Stimulated activated CD4-positive, alpha-beta T cell treated with anti-CD3 and anti-CD28 coated beads, Interleukin-12 subunit alpha, Interleukin-12 subunit beta, amount 100 ng/mL, for 24 hours (primary cell): ENCODE data around the gene UBE2F.
"Not testable (repeated sequence)": the region's sequence is repeated elsewhere in the genome, so short reads cannot be mapped to it uniquely, and the experiment has no call there.

Experiments used
- DNase-seq, 2 experiments: peaks; one replicate each; pipeline ENCODE4 v3.0.0-alpha.2; 2020; ENCODE audit warnings: low read depth in 2 of 2

Gene UBE2F

DNA sequence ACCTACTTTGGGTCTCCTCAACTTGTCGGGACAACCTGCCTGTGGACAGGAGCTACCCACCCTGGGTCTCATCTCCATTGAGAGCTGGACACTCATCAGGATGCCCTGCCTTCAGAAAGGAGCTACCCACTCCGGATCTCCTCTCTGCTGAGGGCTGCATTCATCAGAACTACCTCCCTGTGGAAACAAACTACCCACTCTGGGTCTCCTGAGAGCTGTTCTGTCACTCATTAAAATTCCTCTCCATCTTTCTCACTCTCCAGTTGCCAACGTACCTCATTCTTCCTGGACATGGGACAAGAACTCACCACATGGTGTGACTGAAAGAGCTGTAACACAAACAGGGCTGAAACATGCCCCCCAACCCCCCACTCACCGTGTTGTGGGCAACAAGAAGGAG, 22.5 kb upstream of the UBE2F start:
- no peak for DNase-seq

DNA sequence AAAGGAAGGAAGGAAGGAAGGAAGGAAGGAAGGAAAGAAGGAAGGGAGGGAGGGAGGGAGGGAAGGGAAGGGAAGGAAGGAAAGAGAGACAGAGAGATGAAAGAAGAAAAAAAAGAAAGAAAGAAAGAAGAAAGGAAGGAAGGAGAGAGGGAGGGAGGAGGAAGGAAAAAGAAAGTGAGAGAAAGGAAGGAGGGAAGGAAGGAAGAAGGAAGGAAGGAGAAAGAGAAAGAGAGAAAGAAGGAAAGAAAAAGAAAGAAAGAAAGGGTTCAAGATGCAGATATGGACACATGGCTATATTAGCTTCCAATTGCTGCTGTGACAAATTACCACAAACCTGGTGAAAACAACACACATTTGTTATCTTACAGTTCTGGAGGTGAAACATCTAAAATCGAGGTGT, 20.4 kb upstream of the UBE2F start:
- DNase-seq: no peak

DNA sequence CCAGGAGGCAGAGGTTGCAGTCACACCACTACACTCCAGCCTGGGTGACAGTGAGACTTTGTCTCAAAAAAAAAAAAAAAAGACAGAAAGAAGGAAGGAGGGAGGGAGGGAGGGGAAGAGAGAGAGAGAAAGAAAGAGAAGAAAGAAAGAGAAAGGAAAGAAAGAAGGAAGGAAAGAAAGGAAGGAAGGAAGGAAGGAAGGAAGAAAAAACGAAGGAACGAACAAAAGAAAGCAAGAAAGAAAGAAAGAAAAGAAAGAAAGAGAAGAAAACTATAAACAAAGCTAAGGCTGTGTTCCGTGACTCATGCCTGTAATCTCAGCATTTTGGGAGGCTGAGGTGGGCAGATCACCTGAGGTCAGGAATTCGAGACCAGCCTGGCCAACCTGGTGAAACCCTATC, 15.5 kb upstream of the UBE2F start:
- DNase-seq: not testable (repeated sequence)

DNA sequence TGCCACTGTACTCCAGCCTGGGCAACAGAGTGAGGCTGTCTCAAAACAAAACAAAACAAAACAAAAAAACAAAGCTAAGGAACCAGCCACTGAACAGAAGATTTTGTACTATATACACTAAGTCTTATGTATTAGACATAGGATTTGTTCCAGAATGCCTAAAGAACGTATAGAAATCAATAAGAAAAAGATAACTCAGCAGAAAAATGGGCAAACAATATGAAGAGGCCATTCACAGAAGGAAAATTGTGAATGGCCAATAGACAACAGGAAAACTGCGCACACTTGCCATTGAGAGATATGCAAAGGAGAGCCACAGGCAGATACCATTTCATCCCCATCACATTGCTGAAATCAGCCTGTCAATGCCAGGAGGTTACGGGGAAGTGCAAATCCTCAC, 14.9 kb upstream of the UBE2F start:
- DNase-seq: no peak

DNA sequence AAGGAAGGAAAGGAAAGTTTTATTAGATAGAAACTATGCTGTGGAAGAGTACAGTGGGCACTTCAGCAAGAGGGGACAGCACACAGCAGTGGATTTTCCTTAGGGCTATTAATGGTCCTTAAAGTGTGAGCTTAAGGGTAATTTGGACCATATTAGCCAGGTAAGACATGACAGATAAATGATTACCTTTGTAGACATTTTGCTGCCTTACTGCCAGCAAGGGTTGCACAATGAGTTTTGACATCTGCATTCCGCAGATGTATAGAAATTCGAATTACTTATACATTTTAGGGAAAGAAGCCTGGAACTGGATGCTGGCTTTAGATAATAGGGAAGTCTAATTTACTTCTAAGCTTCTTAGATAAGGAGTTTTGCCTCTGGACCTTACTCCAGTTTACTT, 14.0 kb upstream of the UBE2F start:
- DNase-seq: no peak

DNA sequence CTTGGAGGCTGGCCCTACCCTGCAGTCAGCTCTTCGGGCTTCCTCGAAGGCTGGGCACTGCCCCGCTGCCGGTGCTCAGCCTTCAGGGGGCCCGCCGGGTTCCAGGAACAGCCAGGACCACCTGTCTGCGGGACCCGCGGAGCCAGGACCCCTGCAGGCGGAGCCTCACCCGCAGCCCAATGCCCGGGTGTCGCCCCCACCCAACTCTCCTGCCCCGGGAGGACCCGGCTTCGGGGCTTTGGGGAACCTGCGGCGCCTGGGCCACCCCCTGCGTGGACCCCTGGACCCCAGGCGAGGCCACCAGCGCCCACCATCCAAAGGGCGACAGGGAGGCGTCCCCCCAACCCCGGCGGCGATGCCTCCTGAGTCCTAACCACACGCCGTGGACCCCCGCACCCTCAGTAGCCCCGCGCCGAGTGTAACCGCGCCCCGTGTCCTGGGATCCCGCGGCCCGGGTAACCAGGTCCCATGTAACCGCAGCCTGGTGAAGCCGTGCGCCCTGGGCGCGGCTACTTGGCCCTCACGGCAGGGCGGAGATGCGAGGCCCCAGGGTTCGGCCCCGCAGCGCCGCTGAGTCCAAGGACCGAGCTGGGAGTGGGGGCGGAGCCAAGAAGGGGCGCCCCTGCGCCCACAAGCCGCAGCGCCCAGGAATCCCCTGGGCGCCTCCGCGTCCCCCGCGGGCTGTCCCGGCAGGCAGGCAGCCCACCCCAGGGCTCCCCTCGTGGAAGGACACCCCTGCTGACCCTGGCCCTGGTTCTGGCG, 11.0 kb upstream of the UBE2F start:
- DNase-seq: no peak

DNA sequence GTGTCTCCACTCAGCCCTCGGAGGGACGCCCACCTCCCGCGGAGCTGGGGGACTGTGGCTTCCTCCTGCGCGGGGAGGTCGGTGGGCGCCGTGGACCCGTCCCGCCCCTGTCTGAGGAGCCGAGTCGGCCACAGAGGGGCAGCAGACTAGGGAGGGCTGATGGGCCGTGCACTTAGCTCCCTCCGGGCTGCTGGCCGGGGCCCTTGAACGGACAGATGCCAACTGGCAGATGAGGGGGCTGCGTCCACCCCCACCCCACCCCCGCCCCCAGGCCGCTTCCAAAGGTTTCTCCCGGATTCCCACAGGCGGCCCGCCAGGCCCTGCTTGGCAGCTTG, 10.4 kb upstream of the UBE2F start:
- DNase-seq: no peak

DNA sequence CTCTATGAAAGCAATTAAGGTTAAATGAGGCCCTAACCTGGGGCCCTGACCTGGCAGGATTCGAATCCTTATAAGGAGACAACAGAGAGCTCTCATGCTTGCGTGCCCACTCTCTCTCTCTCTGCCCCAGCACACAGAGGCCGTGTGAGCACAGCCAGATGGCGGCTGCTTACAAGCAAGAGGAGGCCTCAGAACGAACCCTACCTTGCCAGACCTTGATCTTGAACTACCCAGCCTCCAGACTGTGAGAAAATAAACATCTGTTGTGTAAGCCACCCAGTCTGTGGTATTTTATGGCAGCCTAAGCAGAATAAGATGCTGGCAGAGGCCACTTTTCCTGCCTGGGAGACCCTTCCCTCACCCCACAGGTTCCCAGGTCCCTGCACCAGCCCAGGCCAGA, 5.2 kb upstream of the UBE2F start:
- DNase-seq: no peak

DNA sequence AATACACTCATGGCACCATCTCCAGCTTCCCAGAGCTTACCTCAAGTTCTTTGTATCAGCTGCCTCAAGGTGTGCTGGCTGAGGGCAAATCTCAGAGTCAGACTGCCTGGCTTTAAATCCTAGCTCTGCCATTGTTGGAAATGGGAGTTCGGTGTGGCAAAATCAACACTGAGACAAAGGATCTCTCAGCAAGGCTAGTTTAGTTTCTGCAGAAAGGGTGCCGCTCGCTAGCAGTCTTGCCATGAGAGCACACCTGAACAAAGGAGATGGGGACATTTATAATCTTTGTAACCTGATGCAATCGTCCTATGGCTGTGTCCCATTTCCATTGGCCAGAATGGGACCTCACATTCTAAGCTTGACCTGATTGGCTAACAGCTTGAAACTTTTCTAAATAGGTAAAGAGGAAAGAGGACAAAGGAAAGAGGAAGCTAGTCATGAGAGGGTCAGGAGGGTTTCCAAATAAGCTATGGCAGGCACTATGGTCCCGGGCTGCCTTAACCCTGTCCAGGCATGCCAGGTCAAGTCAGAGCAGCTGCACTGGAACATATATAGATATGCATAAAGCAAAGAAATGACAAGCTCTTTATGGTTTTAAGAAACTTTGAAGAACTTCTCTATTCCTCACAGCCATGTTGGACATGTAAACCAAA, 4.3 kb upstream of the UBE2F start:
- no peak for DNase-seq

DNA sequence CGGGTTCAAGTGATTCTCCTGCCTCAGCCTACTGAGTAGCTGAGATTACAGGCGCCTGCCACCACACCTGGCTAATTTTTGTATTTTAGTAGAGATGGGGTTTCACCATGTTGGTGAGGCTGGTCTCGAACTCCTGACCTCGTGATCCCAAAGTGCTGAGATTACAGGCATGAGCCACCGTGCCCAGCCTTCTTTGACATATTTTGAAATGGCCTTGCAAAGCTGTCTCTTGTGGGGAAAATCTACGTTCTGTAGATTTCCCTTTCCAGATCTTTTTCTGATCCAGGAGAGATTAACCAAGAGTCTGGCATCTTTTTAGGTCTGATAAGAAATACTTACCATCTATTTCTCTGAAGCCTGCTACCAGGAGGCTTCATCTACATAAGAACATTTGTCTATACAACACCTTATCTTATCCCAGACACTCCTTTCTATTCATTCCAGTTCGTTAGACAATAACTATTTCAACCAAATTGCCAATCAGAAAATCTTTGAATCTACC, 3.3 kb upstream of the UBE2F start:
- DNase-seq: not testable (repeated sequence)

DNA sequence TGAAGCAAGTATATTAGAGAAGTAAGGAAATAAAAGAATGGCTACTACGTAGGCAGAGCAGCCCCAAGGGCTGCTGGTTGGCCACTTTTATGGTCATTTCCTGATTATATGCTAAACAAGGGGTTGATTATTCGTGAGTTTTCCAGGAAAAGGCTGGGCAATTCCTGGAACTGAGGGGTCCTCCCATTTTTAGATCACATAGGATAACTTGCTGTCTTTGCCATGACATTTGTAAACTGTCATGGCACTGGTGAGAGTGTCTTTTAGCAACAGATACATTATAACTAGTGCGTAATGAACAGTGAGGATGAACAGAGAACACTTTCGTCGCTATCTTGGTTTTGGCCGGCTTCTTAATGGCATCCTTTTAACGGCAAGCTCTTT, 2.6 kb upstream of the UBE2F start:
- DNase-seq: no peak

DNA sequence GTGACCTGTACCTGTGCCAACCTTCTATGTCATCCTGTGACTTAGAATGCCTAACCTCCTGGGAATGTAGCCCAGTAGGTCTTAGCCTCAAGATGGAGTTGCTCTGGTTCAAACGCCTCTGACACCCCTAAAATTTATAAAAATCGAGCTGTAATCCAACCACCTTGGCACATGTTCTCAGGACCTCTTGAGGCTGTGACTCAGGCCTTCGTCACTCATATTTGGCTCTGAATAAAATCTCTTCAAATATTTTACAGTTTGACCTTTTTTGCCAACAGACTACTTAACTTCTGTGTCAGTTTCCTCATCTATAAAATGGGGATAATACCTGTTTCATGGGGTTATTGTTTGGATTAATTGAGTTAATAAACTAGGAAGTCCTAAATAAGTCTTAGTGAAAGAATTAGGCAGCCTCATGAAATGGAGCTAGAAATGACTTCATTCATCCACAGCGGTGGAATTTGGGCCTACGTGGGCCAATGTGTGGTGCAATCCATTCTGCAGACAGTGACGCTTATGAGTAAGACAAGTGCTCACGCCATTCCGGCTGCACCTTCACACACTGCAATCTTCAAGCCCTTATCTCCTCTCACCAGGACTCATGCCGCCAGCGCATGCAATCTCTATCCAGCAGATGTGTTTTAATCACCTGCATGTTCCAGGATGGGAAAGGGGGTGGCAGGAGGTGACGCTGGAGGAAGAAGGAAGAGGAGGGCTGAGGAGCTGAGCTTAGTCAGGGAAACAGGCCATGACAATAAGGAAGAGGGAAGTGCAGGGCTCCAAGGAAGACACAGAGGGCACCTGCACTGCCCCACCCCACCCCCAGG, 2.0 kb upstream of the UBE2F start:
- no peak for DNase-seq

DNA sequence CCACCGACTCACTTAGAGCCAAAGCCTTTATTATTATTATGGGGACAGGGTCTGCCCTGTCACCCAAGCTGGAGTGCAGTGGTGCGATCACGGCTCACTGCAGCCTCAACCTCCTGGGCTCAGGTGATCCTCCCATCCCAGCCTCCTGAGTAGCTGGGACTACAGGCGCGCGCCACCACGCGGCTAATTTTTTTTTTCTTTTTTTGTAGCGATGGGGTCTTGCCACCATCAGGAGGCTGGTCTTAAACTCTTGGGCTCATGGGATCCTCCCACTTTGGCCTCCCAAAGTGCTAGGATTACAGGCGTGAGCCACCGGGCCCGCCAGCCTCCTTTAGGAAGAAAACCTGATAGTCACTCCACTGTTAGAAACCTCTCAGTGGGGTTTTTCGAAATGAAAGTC, 970 bp upstream of the UBE2F start:
- not testable (repeated sequence) for DNase-seq

DNA sequence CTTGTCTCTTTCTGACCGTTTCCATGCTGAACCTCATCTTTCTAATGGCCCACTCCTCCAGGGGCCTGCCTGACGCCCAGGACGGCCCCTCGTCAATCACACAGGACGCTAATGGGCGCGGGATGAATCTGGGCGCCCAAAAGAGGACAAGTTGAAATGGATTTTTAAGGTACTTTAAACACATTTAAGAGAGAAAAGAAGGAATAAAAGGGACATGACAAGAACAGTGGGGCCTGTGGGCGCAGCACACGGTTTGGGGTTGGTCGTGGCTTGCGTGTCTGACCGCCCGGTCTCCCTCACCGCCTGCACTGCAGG, 607 bp upstream of the UBE2F start:
- DNase-seq: no peak

DNA sequence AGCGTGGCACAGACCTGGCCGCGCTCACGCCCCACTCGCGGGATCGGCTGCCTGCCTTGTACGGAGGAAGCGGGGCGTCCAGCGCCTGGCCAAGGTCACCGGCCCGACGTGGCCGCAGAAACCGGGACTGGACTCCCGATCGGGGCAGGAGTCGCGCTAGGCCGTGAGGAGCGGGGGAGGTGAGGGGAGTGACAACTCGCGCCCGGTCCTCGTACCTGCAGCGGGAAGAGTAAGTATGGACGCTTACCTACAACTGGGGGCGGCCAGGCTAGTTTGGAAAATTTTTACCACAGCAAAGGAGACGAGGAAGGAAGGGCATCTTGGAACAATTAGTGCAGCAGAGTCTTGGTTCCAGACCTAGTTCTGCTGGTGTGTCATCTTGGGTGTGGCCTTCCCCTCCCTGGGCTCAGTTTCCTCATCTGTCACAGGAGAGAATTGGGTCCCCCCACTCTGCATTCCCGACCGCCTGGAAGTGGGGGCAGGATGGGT, 693 bp downstream of the UBE2F start:
- DNase-seq: no peak

DNA sequence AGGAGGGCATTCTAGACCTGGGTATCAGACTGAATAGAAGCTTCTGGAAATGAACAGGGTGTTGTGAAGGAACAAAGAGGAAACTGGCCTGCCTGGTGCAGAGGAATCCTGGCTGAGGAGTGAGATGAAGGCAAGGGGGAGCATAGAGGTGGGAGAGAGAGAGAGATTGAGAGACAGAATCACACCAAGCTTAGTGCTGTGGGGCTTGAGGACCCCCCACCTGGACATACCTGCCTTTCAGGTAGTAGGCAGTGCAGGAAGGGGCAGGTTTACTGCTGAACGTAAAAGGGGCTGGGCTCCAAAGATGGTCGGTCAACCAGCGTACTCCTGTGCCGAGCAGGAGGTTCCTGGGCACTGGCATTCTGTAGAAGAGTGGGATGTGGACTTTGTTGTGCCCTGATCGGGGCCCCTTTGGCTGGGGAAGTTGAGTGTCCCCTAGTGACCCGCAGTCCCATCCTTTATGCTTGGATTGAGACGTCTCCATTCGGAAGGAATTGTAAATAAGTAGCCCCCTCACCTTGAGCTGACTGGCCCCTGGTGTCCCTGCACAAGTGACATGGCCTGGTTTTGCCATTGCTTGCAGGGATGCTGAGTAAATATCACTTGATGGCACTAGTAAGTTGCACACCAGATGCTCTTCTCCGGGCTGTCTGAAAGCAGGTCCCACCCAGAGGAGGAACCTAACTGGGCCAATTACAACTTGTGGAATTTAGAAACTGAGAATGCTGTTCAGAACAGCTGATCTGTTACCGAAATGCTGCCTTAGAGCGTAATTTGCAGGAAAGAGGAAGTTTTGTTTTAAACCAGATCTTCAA, 1.4 kb downstream of the UBE2F start:
- DNase-seq: peak in 1 of 2 experiments; percentile 16

DNA sequence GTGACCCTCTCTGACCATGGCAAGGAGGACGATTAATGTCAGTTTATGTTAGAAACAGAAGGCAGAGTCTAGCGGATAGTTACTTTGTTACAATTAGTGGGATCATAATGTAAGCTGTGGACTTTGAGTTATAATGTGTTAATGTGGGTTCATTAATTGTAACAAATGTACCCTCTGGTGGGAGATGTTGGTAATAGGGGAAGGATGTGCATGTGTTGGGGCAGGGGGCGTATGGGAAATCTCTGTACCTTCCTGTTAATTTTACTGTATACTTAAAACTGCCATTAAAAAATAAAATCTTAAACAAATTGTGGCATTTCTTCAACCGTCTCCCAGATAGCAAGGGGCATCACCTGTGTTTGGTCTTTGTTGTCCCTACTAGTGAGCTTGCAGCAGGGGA, 4.8 kb downstream of the UBE2F start:
- DNase-seq: no peak

DNA sequence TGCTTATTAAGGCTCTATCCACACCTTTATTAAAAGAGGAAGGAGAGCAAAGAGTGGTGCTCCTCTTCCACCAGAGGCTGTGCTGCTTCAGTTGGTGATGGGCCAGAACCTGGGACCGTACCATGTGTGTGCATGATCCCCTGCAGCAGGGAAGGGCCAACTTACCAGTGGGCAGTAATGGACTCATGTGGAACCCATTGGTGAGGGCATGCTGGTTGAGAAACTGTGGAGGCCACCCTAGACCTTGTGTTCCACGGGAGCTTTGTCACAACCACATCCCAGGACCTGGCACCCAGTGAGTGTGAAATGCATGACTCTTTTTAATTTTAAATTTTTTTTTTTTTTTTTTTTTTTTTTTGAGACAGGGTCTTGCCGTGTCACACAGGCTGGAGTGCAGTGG, 5.4 kb downstream of the UBE2F start:
- DNase-seq: no peak

DNA sequence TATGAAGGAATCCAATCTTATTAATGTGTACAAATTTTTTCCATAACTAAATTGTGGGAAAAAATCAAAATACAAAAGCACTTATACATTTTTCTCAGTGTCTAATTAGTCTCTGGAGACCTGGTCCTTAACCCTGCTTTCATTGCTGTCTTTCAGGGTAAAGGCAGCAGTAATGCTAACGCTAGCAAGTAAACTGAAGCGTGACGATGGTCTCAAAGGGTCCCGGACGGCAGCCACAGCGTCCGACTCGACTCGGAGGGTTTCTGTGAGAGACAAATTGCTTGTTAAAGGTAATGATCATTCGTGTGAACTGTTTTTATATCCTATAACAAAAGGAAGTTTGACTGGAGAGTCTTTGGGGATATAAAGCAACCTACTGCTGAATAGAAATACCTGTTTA, 6.1 kb downstream of the UBE2F start:
- DNase-seq: no peak

DNA sequence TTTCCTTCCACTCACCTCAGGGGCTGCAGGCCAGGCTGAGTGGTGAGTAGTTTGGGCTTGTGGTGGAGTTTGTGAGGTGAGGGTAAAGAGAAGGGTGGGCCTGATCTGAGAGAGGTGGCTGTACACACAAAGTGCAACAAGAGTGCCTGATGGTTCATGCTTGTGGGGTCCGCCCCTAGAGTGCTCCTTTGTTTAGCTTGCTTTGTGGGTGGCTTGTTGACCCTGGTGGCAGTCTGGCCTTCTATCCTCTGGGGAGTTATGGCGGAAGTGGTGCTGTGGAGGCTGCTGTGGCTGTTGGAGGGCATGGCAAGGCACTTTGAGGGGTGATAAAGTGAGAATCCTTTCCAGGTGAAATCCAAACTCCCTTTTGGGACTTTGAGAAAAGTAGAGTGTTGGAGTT, 10.6 kb downstream of the UBE2F start:
- no peak for DNase-seq

DNA sequence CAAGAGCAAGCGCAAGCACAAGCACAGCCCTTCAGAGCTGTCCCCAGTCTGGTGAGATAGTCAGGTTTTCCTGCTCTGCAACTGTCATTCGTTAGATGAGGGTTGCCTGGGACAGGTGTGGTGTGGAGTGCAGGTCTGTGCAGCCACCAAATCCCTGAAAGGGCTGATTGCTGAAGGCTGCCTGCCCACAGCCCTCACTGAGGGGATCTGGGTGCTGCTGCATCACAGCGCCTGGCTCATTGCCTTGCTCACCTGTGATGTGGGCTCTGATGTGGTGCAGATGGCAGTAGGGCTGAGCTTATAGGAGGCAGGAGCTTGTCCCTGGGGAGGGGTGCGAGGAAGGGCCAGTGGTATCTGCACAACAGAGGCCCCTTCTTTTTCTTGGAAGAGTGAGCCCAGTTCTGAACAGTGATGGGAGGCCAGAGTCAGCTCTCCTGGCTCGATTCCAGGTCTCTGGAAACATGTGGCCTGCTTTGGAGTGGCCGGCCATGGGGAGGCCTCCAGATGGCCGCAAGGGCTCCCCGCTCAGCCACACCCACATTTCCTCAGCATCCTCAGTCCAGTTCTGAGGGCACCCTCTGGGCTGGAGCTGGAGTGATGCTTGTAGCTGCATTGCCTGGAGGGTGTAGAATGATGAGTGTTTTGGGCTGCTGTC, 11.4 kb downstream of the UBE2F start:
- DNase-seq: no peak
